Measurements from ENCODE around the gene ZNF343. TPM values are rescaled to one million over a fixed set of nuclear protein-coding genes. Genes with fewer than 3 reads are reported as not detected.
A peak's percentile ranks its signal among the peaks of the same experiment; 100 is the strongest.

ZNF343 gene
- total and polyA plus RNA-seq, 10 of the 15 experiments (the other 5 are each of a cell fraction or from before 2014, with no cell fraction given), result 1.3 to 11.1 (median 9.0) TPM

DNA sequence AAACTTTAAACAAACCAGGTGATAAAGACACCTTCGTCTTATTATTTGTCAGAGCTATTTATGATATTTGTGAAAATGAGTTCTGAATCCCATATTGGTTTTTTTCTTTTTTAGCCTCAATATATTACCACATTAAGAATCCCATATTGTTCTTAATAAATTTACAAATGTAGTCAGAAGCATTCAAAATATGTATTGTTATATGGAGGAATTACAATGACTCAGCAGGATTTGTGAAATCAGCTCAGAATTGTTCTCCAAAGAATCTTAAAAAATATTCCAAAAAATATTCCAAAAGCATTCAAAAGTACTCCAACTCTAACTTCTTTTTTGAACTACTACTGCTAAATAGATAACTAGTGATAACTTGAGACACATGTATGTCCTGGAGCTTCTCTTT lies 6.5 kb upstream of the ZNF343 start:
- H3K9ac ChIP-seq (ENCODE audit: control insufficient read depth, insufficient read depth, low read length), result no peak overlapping the region
- no peak overlapping the region for H3K4me3 ChIP-seq
- no peaks in the 10 kb centered on the region for H3K4me1 ChIP-seq (ENCODE audit: control insufficient read depth, insufficient read depth, low read length)
- no peaks in the 10 kb centered on the region for H3K79me2 ChIP-seq (ENCODE audit: control insufficient read depth, insufficient read depth, low read length)
- H4K20me1 ChIP-seq (ENCODE audit: control insufficient read depth, insufficient read depth), result no peaks in the 10 kb centered on the region
- intact Hi-C loops (cut with micrococcal nuclease; ENCODE audit: unreplicated experiment), result no loop called here
- in situ Hi-C loops (cut with MboI), result no loop called here
- no TSS peak for BruUV-seq (replicated peaks)
- ATAC-seq, result no peak
- DNase-seq (ENCODE audit: low read depth, low spot score), result no peak
- 0% methylated on average over 1 of the region's 1 CpG for WGBS (ENCODE audit: insufficient coverage, insufficient replicate concordance, low lambda C conversion rate, missing lambda C conversion rate)
- no peaks in the 10 kb centered on the region for H3K36me3 ChIP-seq (ENCODE audit: control insufficient read depth in 2 of 2, insufficient read depth in 2 of 2, low read length in 1 of 2)
- FAIRE-seq, result no peak
- SMC1A ChIA-PET (ENCODE audit: uncharacterized antibody, unreplicated experiment), result interaction anchor here (0.9 to 1.0 kb wide), 2 partner anchors 15 to 92 kb away, joined by 3 read pairs; no protein-coding TSS in a partner anchor
- H3K9me3 ChIP-seq (replicated peaks; ENCODE audit: control insufficient read depth, insufficient read depth, low read length), result no peaks in the 10 kb centered on the region
- peaks cover 2 to 4% of the 10 kb centered on the region in 2 experiments; a peak in 3 of 4 replicates for H3K27me3 ChIP-seq (replicated peaks in 1 of 2; ENCODE audit: control insufficient read depth in 2 of 2, insufficient read depth in 2 of 2, low read length in 1 of 2)
- H3K4me2 ChIP-seq (ENCODE audit: control insufficient read depth, insufficient read depth), result no peak overlapping the region
- POLR2A ChIA-PET, result no interaction called here
- no peak overlapping the region for H3K27ac ChIP-seq (ENCODE audit: control insufficient read depth, insufficient read depth)
- TF ChIP-seq RAD51 (IDR thresholded peaks at IDR 0.05), result no peak
- TF ChIP-seq FOXM1 (IDR thresholded peaks at IDR 0.05; ENCODE audit: low read depth, low read length), result no peak
- TF ChIP-seq ESRRA (IDR thresholded peaks at IDR 0.05; ENCODE audit: low read length), result no peak
- TF ChIP-seq GABPA (IDR thresholded peaks at IDR 0.05; ENCODE audit: low read depth), result no peak
- TF ChIP-seq TBL1XR1 (IDR thresholded peaks at IDR 0.05; ENCODE audit: low read depth, low read length), result no peak
- no peak for TF ChIP-seq GATAD2B (conservative IDR thresholded peaks at IDR 0.05; ENCODE audit: low read depth)
- TF ChIP-seq MTA3 (IDR thresholded peaks at IDR 0.05; ENCODE audit: borderline replicate concordance, low read length), result no peak
- RAD21 ChIA-PET (ENCODE audit: unreplicated experiment), result no interaction called here
- H2AFZ ChIP-seq (ENCODE audit: control insufficient read depth, low read depth, low read length), result no peak overlapping the region
- CTCF ChIA-PET, result interaction anchor here (5.6 kb wide), 1 partner anchor 8 kb away, joined by 65 read pairs; no protein-coding TSS in a partner anchor

DNA sequence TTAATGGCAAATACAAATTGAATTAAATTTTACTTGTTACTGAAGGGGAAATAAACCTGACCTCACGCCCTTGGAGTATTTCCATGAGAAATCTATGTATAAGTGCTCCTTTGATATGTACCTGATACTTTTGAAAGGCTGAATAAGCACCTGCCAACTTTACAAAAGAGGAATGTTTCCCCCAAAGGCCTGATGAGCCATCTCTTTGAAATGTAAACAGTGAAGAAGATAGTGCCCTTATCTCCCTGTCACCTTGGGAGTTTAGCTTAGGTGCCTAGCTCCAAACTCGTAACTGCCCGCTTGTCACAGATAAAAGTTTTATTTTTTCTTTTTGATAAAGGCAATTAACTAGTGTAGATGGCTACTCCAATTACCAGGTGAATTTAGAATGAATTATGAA lies 1.1 kb upstream of the ZNF343 start:
- H2AFZ ChIP-seq (ENCODE audit: control insufficient read depth, low read depth, low read length), result no peak overlapping the region
- DNase-seq (ENCODE audit: low read depth, low spot score) (no peak), ATAC-seq (no peak), FAIRE-seq (no peak)
- in situ Hi-C loops (cut with MboI), result no loop called here
- ChIA-PET POLR2A (interaction anchor here (1.6 kb wide), 1 partner anchor 40 kb away, joined by 12 read pairs; the partner anchor contains the start of gene SNRPB), CTCF (interaction anchor here (4.4 kb wide), 1 partner anchor 12 kb away, joined by 86 read pairs; no protein-coding TSS in a partner anchor), SMC1A (ENCODE audit: uncharacterized antibody, unreplicated experiment) (interaction anchor here (0.6 to 3.2 kb wide), 2 partner anchors 12 to 34 kb away, joined by 3 to 11 read pairs; no protein-coding TSS in a partner anchor), RAD21 (ENCODE audit: unreplicated experiment) (no interaction called here)
- no peaks in the 10 kb centered on the region for H3K9me3 ChIP-seq (replicated peaks; ENCODE audit: control insufficient read depth, insufficient read depth, low read length)
- WGBS (ENCODE audit: insufficient coverage, insufficient replicate concordance, low lambda C conversion rate, missing lambda C conversion rate), result 64% methylated on average over 3 of the region's 3 CpGs
- no peak overlapping the region; the same call in 1 of the 2 replicates for H3K9ac ChIP-seq (ENCODE audit: control insufficient read depth, insufficient read depth, low read length)
- intact Hi-C loops (cut with micrococcal nuclease; ENCODE audit: unreplicated experiment), result loop anchor here (5.0 kb wide), 1 partner anchor 37 kb away; the partner anchor contains the start of gene SNRPB
- no peak overlapping the region for H3K4me3 ChIP-seq
- no peaks in the 10 kb centered on the region for H4K20me1 ChIP-seq (ENCODE audit: control insufficient read depth, insufficient read depth)
- no TSS peak for BruUV-seq (replicated peaks)
- H3K36me3 ChIP-seq (ENCODE audit: control insufficient read depth in 2 of 2, insufficient read depth in 2 of 2, low read length in 1 of 2), result no peaks in the 10 kb centered on the region
- peak overlapping the region; percentile 88 for H3K4me2 ChIP-seq (ENCODE audit: control insufficient read depth, insufficient read depth)
- peaks cover 16% of the 10 kb centered on the region for H3K79me2 ChIP-seq (ENCODE audit: control insufficient read depth, insufficient read depth, low read length)
- H3K27ac ChIP-seq (ENCODE audit: control insufficient read depth, insufficient read depth), result no peak overlapping the region
- H3K4me1 ChIP-seq (ENCODE audit: control insufficient read depth, insufficient read depth, low read length), result peaks cover 6% of the 10 kb centered on the region; the same call in 1 of the 2 replicates
- 0 out of 4 replicates have a peak, but pooled peaks cover 0 to 2% of the 10 kb centered on the region in 2 experiments for H3K27me3 ChIP-seq (replicated peaks in 1 of 2; ENCODE audit: control insufficient read depth in 2 of 2, insufficient read depth in 2 of 2, low read length in 1 of 2)
- no peak for TF ChIP-seq CTCF (IDR thresholded peaks at IDR 0.05 in 2 of 3, conservative IDR thresholded peaks at IDR 0.05 in 1 of 3; ENCODE audit: control insufficient read depth in 2 of 3, extremely low read depth in 1 of 3, insufficient read depth in 1 of 3, low read depth in 3 of 3, low read length in 3 of 3)
- no peak for TF ChIP-seq SMAD1 (IDR thresholded peaks at IDR 0.05; ENCODE audit: low read depth, partially characterized antibody)
- no peak for TF ChIP-seq YY1 (IDR thresholded peaks at IDR 0.05; ENCODE audit: low read depth, low read length)
- TF ChIP-seq REST (IDR thresholded peaks at IDR 0.05; ENCODE audit: low read depth, low read length), result no peak
